HepG2 (cell line): ENCODE measurements around the gene EMC9. TPM values are rescaled to one million over a fixed set of nuclear protein-coding genes. Genes with fewer than 3 reads are reported as not detected.

Experiments
- ATF1 ChIP-seq: IDR thresholded peaks from 2 replicates; pipeline ENCODE4 v1.6.1; 2016; ENCODE audit warnings: mild to moderate bottlenecking, control low read depth
- ATF3 ChIP-seq: sonication (generic); formaldehyde crosslinking; IDR thresholded peaks from 2 replicates; pipeline ENCODE4 v1.4.0; 2020; ENCODE audit warnings: missing genetic modification reagents
- CBX1 ChIP-seq: IDR thresholded peaks from one replicate; pipeline ENCODE4 v1.6.1; 2016; ENCODE audit warnings: antibody characterized with exemption, low read depth
- DMTF1 ChIP-seq: sonication (generic); formaldehyde crosslinking; IDR thresholded peaks from 2 replicates; pipeline ENCODE4 v1.4.0; 2020; ENCODE audit warnings: mild to moderate bottlenecking, missing genetic modification reagents
- FOXA3 ChIP-seq: IDR thresholded peaks from 2 replicates; pipeline ENCODE4 v1.6.1; 2016; ENCODE audit warnings: missing genetic modification reagents, missing compliant biosample characterization
- HIC2 ChIP-seq: sonication (generic); formaldehyde crosslinking; IDR thresholded peaks from 2 replicates; pipeline ENCODE4 v1.9.0; 2022; ENCODE audit warnings: low read depth, missing genetic modification reagents
- SRSF1 ChIP-seq: fragments of 200-400 bp; formaldehyde crosslinking; optimal IDR thresholded peaks from 2 replicates; pipeline ENCODE3; 2017; ENCODE audit warnings: mild to moderate bottlenecking, low read depth, low read length, moderate library complexity
- TFAP4 ChIP-seq: sonication (generic); IDR thresholded peaks from 2 replicates; pipeline ENCODE4 v1.6.1; 2016; ENCODE audit warnings: low read depth, borderline replicate concordance
- TOPORS ChIP-seq: sonication (generic); formaldehyde crosslinking; IDR thresholded peaks from 2 replicates; pipeline ENCODE4 v1.8.0; 2023; ENCODE audit warnings: mild to moderate bottlenecking, missing genetic modification reagents
- ZBTB10 ChIP-seq: sonication (generic); formaldehyde crosslinking; IDR thresholded peaks from 2 replicates; pipeline ENCODE4 v1.4.0; 2020; ENCODE audit warnings: missing genetic modification reagents, borderline replicate concordance
- ZNF563 ChIP-seq: sonication (generic); formaldehyde crosslinking; IDR thresholded peaks from 2 replicates; pipeline ENCODE4 v1.8.0; 2022; ENCODE audit warnings: mild to moderate bottlenecking, moderate library complexity, missing genetic modification reagents
- ZNF576 ChIP-seq: sonication (generic); formaldehyde crosslinking; IDR thresholded peaks from 2 replicates; pipeline ENCODE4 v1.4.0; 2020; ENCODE audit warnings: mild to moderate bottlenecking, missing genetic modification reagents
- ZNF710 ChIP-seq: sonication (generic); formaldehyde crosslinking; IDR thresholded peaks from 2 replicates; pipeline ENCODE4 v1.5.0; 2020; ENCODE audit warnings: mild to moderate bottlenecking, missing genetic modification reagents, borderline replicate concordance
- ZNF800 ChIP-seq: sonication (generic); formaldehyde crosslinking; IDR thresholded peaks from 2 replicates; pipeline ENCODE4 v1.4.0; 2020; ENCODE audit warnings: missing genetic modification reagents
- ZSCAN20 ChIP-seq: sonication (generic); formaldehyde crosslinking; IDR thresholded peaks from 2 replicates; pipeline ENCODE4 v1.4.0; 2020; ENCODE audit warnings: missing genetic modification reagents, mild to moderate bottlenecking, borderline replicate concordance
- polyA plus RNA-seq, 8 experiments: library from polyadenylated mRNA; depleted of rRNA in 3 of 8; stranded (reverse) in 7 of 8; unstranded in 1 of 8; fragments of >200 nt; fragmentation: Illumina TruSeq in 4 of 8; extraction: Trizol in 4 of 8; gene quantifications; 2 replicates each; pipeline versions ENCODE4 v1.2.1 to v1.2.3, GENCODE V29; 2011 to 2016; ENCODE audit warnings: low read depth in 4 of 8, missing spikeins in 1 of 8, mixed read lengths in 1 of 8; ENCODE audit not compliant: insufficient read depth in 1 of 8
- total RNA-seq, 5 experiments: library from RNA; depleted of rRNA; stranded (reverse); fragments of >200 nt; fragmentation: Illumina TruSeq; extraction: Trizol; gene quantifications; 2 replicates each; pipeline ENCODE4 v1.2.3, GENCODE V29; 2016; ENCODE audit warnings: low read depth in 1 of 5

Gene EMC9
- total and polyA plus RNA-seq, 2 of the 13 experiments (the other 11 are each of a cell fraction or from before 2014, with no cell fraction given) = 60.5 to 78.7 TPM

- peak; percentile 92 for TF ChIP-seq ZNF563 (CRISPR knock-in tag)
- peak; percentile 38 for TF ChIP-seq ZNF576
- TF ChIP-seq SRSF1 = peak; percentile 83
- peak; percentile 82; the same call in 1 of the 2 replicates for TF ChIP-seq TOPORS
- TF ChIP-seq CBX1 = peak; percentile 97
- no peak for TF ChIP-seq ZBTB10 (CRISPR knock-in tag)
- peak; percentile 10; the same call in 1 of the 2 replicates for TF ChIP-seq DMTF1 (CRISPR knock-in tag)
- peak; percentile 93 for TF ChIP-seq HIC2
- TF ChIP-seq ATF1 (CRISPR knock-in tag) = no peak
- TF ChIP-seq FOXA3 (CRISPR knock-in tag) = peak; percentile 95
- TF ChIP-seq ZNF800 (CRISPR knock-in tag) = peak; percentile 93; the same call in 1 of the 2 replicates
- peak; percentile 83 for TF ChIP-seq ATF3 (CRISPR knock-in tag)
- TF ChIP-seq ZNF710 (CRISPR knock-in tag) = peak; percentile 87; the same call in 1 of the 2 replicates
- TF ChIP-seq TFAP4 = peak; percentile 92; the same call in 1 of the 2 replicates
- TF ChIP-seq ZSCAN20 (CRISPR knock-in tag) = peak; percentile 25; the same call in 1 of the 2 replicates
Measured at GRCh38 chr14:24113801-24114531, 27.4 kb downstream of the EMC9 start (continued).
